ENCODE measurements around the gene ULK4.
"Not testable (repeated sequence)": the region's sequence is repeated elsewhere in the genome, so short reads cannot be mapped to it uniquely, and the experiment has no call there.

ULK4 gene

DNA sequence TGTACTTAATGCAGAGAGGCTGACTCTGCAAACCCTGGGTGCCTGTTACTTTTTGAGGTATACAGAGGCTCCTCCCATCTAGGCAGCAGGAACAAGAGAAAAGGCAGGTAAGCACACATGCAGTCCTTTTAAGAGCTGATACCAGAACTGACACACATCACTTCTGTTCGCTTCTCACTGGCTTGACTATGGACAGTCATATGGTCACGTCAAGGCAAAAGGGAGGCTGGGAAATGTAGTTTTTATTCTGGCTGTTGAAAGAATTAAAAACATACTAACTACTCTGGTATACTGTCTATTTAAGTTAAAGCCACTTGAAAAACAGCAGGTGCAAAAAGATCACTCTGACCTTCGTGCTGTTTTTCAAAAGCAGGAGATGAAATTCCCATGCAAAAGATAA lies 544.3 kb downstream of the ULK4 start:
- H3K27me3 ChIP-seq = no peaks in the 10 kb centered on the region
- no peak overlapping the region for H3K4me3 ChIP-seq (ENCODE audit: low read depth in 1 of 2, low read length in 1 of 2)
- no peak overlapping the region for H3K27ac ChIP-seq
- TF ChIP-seq, protein P1, sequence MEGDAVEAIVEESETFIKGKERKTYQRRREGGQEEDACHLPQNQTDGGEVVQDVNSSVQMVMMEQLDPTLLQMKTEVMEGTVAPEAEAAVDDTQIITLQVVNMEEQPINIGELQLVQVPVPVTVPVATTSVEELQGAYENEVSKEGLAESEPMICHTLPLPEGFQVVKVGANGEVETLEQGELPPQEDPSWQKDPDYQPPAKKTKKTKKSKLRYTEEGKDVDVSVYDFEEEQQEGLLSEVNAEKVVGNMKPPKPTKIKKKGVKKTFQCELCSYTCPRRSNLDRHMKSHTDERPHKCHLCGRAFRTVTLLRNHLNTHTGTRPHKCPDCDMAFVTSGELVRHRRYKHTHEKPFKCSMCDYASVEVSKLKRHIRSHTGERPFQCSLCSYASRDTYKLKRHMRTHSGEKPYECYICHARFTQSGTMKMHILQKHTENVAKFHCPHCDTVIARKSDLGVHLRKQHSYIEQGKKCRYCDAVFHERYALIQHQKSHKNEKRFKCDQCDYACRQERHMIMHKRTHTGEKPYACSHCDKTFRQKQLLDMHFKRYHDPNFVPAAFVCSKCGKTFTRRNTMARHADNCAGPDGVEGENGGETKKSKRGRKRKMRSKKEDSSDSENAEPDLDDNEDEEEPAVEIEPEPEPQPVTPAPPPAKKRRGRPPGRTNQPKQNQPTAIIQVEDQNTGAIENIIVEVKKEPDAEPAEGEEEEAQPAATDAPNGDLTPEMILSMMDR (IDR thresholded peaks at IDR 0.05) = no peak
- H3K36me3 ChIP-seq = no peaks in the 10 kb centered on the region
- H3K4me1 ChIP-seq (ENCODE audit: control insufficient read depth in 1 of 2, insufficient read depth in 1 of 2, low read depth in 1 of 2, low read length in 1 of 2) = no peaks in the 10 kb centered on the region
- no peaks in the 10 kb centered on the region for H3K9me3 ChIP-seq

DNA sequence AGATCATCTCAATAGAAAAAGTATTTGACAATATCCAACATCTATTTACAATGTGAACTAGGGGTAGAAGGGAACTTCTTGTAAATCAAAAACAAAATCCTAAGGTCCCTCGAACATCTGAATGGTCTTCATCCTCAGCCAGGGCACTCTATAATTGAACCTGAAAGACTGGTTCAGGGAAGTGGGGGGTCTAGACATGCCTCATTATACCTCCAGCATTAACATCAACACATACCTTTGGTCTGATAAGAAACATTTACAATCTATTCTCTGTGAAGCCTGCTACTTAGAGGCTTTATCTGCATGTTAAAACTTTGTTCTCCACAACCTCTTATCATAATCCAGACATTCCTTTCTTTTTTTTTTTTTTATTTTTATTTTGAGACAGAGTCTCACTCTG lies 550.8 kb downstream of the ULK4 start:
- H3K36me3 ChIP-seq = no peaks in the 10 kb centered on the region
- no peaks in the 10 kb centered on the region for H3K27me3 ChIP-seq
- no peak overlapping the region for H3K27ac ChIP-seq
- no peak overlapping the region for H3K4me3 ChIP-seq (ENCODE audit: low read depth in 1 of 2, low read length in 1 of 2)
- no peaks in the 10 kb centered on the region for H3K9me3 ChIP-seq
- TF ChIP-seq, protein P1 (IDR thresholded peaks at IDR 0.05) = no peak
- no peaks in the 10 kb centered on the region for H3K4me1 ChIP-seq (ENCODE audit: control insufficient read depth in 1 of 2, insufficient read depth in 1 of 2, low read depth in 1 of 2, low read length in 1 of 2)

DNA sequence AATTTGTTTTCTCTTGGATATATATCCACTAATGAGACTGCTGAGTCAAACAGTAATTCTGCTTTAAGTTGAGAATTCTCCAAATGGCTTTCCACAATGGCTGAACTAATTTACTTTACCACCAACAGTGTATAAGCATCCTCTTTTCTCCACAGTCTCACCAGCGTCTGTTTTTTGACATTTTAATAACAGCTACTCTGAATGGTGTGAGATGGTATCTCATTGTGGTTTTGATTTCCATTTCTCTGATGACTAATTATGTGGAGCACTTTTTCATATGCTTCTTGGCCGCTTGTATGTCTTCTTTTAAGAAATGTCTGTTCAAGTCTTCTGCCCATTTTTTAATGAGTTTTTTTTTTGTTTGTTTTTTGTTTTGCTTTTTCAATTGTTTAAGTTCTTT lies 556.4 kb downstream of the ULK4 start:
- Histone ChIP-seq H3K4me1 (ENCODE audit: control insufficient read depth in 1 of 2, insufficient read depth in 1 of 2, low read depth in 1 of 2, low read length in 1 of 2) (no peaks in the 10 kb centered on the region), H3K36me3 (no peaks in the 10 kb centered on the region), H3K27ac (no peak overlapping the region), H3K27me3 (no peaks in the 10 kb centered on the region), H3K9me3 (no peaks in the 10 kb centered on the region), H3K4me3 (ENCODE audit: low read depth in 1 of 2, low read length in 1 of 2) (no peak overlapping the region)
- TF ChIP-seq, protein P1 (IDR thresholded peaks at IDR 0.05) = no peak

DNA sequence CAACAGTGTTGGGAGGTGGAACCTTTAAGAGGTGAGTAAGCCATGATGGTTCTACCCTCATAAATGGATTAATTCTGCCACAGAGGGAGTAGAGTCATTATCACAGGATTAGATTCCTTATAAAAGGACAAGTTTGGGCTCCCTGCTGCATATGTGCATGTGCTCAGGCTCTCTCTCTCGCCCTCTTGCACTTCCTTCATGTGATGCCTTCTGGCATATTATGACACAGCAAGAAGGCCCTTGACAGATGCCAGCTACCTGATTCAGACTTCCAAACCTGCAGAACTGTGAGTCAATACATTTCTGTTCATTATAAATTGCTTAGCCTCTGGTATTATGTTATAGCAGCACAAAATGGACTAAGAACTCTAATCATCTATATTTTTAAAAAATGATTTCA lies 557.3 kb downstream of the ULK4 start:
- TF ChIP-seq, protein P1 (IDR thresholded peaks at IDR 0.05) = no peak
- no peaks in the 10 kb centered on the region for H3K27me3 ChIP-seq
- no peak overlapping the region for H3K4me3 ChIP-seq (ENCODE audit: low read depth in 1 of 2, low read length in 1 of 2)
- no peak overlapping the region for H3K27ac ChIP-seq
- no peaks in the 10 kb centered on the region for H3K4me1 ChIP-seq (ENCODE audit: control insufficient read depth in 1 of 2, insufficient read depth in 1 of 2, low read depth in 1 of 2, low read length in 1 of 2)
- no peaks in the 10 kb centered on the region for H3K36me3 ChIP-seq
- no peaks in the 10 kb centered on the region for H3K9me3 ChIP-seq

DNA sequence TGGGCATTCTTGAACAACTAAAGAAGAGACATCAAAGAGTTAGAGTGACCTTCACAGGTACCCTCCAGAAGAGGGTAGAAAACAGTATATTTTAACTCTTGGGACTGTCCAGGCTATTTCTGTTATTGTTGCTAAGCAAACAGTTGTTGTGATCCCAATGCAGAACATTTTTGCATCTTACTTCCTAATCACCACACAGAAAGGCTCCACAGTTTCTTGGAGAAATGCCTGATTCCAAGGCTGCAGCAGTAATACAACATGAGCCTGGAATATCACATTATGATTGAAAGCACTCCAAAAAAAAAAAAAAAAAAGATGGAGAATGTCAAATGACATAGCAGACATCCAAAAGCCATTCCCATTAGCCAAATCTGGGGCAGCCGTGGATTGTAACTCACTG lies 567.0 kb downstream of the ULK4 start:
- no peaks in the 10 kb centered on the region for H3K27me3 ChIP-seq
- no peak overlapping the region for H3K4me3 ChIP-seq (ENCODE audit: low read depth in 1 of 2, low read length in 1 of 2)
- H3K27ac ChIP-seq = no peak overlapping the region
- H3K9me3 ChIP-seq = no peaks in the 10 kb centered on the region
- TF ChIP-seq, protein P1 (IDR thresholded peaks at IDR 0.05) = no peak
- no peaks in the 10 kb centered on the region for H3K36me3 ChIP-seq
- H3K4me1 ChIP-seq (ENCODE audit: control insufficient read depth in 1 of 2, insufficient read depth in 1 of 2, low read depth in 1 of 2, low read length in 1 of 2) = no peaks in the 10 kb centered on the region

DNA sequence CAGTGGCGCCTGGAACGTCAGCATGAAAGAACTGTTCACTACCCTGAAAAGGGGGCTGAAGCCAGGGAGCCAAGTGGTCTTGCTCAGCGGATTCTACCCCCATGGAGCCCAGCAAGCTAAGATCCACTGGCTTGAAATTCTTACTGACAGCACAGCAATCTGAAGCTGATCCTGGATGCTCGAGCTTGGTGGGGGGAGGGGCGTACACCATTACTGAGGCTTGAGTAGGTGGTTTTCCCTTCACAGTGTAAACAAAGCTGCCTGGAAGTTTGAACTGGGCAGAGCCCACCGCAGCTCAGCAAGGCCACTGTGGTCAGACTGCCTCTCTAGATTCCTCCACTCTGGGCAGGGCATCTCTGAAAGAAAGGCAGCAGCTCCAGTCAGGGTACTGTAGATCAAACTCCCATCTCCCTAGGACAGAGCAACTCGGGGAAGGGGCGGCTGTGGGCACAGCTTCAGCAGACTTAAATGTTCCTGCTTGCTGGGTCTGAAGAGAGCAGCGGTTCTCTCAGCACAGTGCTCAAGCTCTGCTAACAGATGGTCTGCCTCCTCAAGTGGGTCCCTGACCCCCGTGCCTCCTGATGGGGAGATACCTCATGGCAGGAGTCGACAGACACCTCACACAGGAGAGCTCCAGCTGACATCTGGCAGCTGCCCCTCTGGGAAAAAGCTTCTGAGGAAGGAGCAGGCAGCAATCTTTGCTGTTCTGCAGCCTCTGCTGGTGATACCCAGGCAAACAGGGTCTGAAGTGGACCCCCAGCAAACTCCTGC lies 591.0 kb downstream of the ULK4 start:
- H3K9me3 ChIP-seq; H3K4me1 ChIP-seq (ENCODE audit: control insufficient read depth in 1 of 2, insufficient read depth in 1 of 2, low read depth in 1 of 2, low read length in 1 of 2); H3K36me3 ChIP-seq; H3K27ac ChIP-seq; H3K27me3 ChIP-seq; H3K4me3 ChIP-seq (ENCODE audit: low read depth in 1 of 2, low read length in 1 of 2): not testable (repeated sequence)

Measured in neutrophil (primary cell).